ENCODE measurements around the gene OR5H1. TPM values are rescaled to one million over a fixed set of nuclear protein-coding genes. Genes with fewer than 3 reads are reported as not detected.

The OR5H1 gene
- total RNA-seq, 1 donor, result not detected

Other genes starting within 250 kb of the OR5H1 start
- 7.5 and 32.7 TPM in 2 replicates for gene RIOX2, start 158.3 kb upstream of the OR5H1 start, total RNA-seq (ENCODE audit: low replicate concordance)
- not detected in 2 replicates for gene GABRR3, start 95.4 kb upstream of the OR5H1 start, total RNA-seq (ENCODE audit: low replicate concordance)
- not detected in 2 replicates for gene OR5AC2, start 43.5 kb upstream of the OR5H1 start, total RNA-seq (ENCODE audit: low replicate concordance)
- not detected in 2 replicates for gene OR5H14, start 16.8 kb downstream of the OR5H1 start, total RNA-seq (ENCODE audit: low replicate concordance)
- not detected in 2 replicates for gene OR5H15, start 36.0 kb downstream of the OR5H1 start, total RNA-seq (ENCODE audit: low replicate concordance)
- gene OR5H6, start 133.5 kb downstream of the OR5H1 start, total RNA-seq (ENCODE audit: low replicate concordance), result not detected in 2 replicates
- gene OR5H2, start 151.8 kb downstream of the OR5H1 start, total RNA-seq (ENCODE audit: low replicate concordance), result not detected in 2 replicates
- not detected in 2 replicates for gene OR5K4, start 223.1 kb downstream of the OR5H1 start, total RNA-seq (ENCODE audit: low replicate concordance)

Measured in fibroblast of the aortic adventitia (primary cell).